ENCODE measurements around the gene HNRNPL.

- no peak for TF ChIP-seq YY1 (IDR thresholded peaks at IDR 0.05; ENCODE audit: insufficient read depth, insufficient read length)
- TF ChIP-seq SUZ12 (IDR thresholded peaks at IDR 0.05; ENCODE audit: extremely low read depth, insufficient read depth, insufficient read length): no peak
- TF ChIP-seq ZNF274 (IDR thresholded peaks at IDR 0.05; ENCODE audit: low read depth, low read length): no peak
Observed at GRCh38 chr19:38833092-38833425, 16.7 kb downstream of the HNRNPL start.
